Upper lobe of left lung (tissue), 6 donors: ENCODE measurements around the gene PDLIM7. TPM values are rescaled to one million over a fixed set of nuclear protein-coding genes. Genes with fewer than 3 reads are reported as not detected.

Source experiments
- ATAC-seq, 2 donors: fragments of 200-7000 bp; cut with Tn5 transposase; one replicate each; pipeline ENCODE4 v1.9.1; 2022; ENCODE audit warnings: mild to moderate bottlenecking in 2 of 2, moderate library complexity in 2 of 2; ENCODE audit not compliant: low FRiP score in 2 of 2
- DNase-seq, 2 donors: peaks; one replicate each; pipeline ENCODE4 v3.0.0-alpha.2; 2019 to 2020
- H3K27ac ChIP-seq, 4 donors: fragments of 200-600 bp; sonication (generic); one replicate each; pipeline ENCODE4 v1.5.1; 2016 to 2019
- H3K27me3 ChIP-seq, 4 donors: fragments of 200-600 bp; sonication (generic); one replicate each; pipeline ENCODE4 v1.5.1; 2017 to 2019
- H3K36me3 ChIP-seq, 4 donors: fragments of 200-600 bp; sonication (generic); one replicate each; pipeline ENCODE4 v1.5.1; 2016 to 2019
- H3K4me1 ChIP-seq, 4 donors: fragments of 200-600 bp; sonication (generic); one replicate each; pipeline ENCODE4 v1.5.1; 2018 to 2019
- H3K4me3 ChIP-seq, 4 donors: fragments of 200-600 bp; sonication (generic); one replicate each; pipeline ENCODE4 v1.5.1; 2017 to 2019; ENCODE audit warnings: mild to moderate bottlenecking in 2 of 4, moderate library complexity in 1 of 4
- H3K9me3 ChIP-seq, 4 donors: fragments of 200-600 bp; sonication (generic); one replicate each; pipeline ENCODE4 v1.5.1; 2018 to 2019
- EP300 ChIP-seq, 4 donors: sonication (generic); formaldehyde crosslinking; IDR thresholded peaks; one replicate each; pipeline ENCODE4 v1.5.1; 2017; ENCODE audit warnings: antibody characterized with exemption in 4 of 4, control low read depth in 2 of 4
- POLR2A ChIP-seq, 4 donors: fragments of 450-650 bp; IDR thresholded peaks; one replicate each; pipeline ENCODE4 v1.5.1; 2016 to 2017; ENCODE audit warnings: antibody characterized with exemption in 4 of 4, mild to moderate bottlenecking in 2 of 4
- POLR2AphosphoS5 ChIP-seq, 2 donors: sonication (generic); formaldehyde crosslinking; IDR thresholded peaks; one replicate each; pipeline ENCODE4 v1.5.1; 2017; ENCODE audit warnings: antibody characterized with exemption in 2 of 2
- whole genome bisulfite sequencing, 2 donors: methylation state at CpG; one replicate each; pipeline ENCODE4 v1.1.5; 2017 to 2018; 5-methylcytosine and 5-hydroxymethylcytosine counted together
- total RNA-seq, 6 donors: library from RNA; depleted of rRNA in 4 of 6; stranded (reverse); fragments of >200 nt in 4 of 6; gene quantifications; one replicate each; pipeline versions ENCODE4 v1.1.0 to v1.2.1, GENCODE V29; 2016 to 2021
- TF ChIP-seq, protein P1 (sequence below), 6 experiments: fragments of 450-650 bp in 4 of 6; fragments of 200-600 bp in 2 of 6; sonication (generic) in 2 of 6; IDR thresholded peaks; one replicate each; pipeline ENCODE4 v1.5.1; 2016 to 2019; ENCODE audit warnings: antibody characterized with exemption in 6 of 6
- donor health status: DM: no; HTN: no; CAD: no; lungs with moderate emphysema.
- donor health status: DM: no; HTN: yes; CAD: no; lungs with severe emphysema.

The PDLIM7 gene
- total RNA-seq, 6 donors from 2014 or later: 32.0 to 142 (median 75.8) TPM

DNA sequence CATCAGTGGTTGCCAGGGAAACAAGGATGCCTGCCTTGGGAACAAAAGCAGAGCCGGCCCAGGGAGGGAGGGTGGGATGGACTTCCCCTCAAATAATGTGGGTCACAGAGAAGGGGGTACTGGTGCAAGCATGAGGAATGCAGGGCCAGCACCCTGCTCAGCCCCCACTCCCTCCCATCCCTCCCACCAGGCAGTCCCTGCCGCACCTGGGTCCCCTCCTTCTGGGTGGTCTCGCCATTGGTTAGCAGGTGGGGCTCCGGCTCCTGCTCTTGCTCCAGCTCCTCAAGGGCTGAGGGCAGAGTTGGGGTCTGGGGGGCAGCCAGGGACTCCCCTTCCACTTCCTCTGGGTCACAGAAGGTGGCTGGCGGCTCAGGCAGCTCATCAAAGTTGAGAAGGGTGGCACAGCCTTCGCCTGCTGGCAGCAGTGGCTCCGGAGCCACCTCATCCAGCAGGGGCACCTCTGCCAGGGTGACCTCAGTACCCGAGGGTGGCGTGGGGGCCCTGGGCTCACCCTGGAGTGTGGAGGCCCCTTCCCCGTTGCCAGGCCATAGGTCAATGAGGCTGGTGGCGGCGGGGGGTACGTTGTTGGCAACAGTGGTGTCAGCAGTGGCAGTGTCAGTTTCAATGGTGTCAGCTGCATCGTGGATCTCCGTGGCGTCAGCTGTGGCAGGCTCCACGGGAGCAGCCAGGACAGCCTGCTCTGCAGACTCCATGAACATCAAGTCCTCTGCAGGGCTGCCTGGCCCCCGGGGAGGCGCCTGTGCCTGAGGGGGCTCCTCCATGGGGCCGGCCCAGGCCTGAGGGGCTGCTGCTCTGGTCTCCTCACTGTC is 39.3 kb downstream of the PDLIM7 start:
- peaks cover 0 to 26% (median 12%) of the 10 kb centered on the region in 4 donors for H3K36me3 ChIP-seq
- WGBS, 2 donors: 71 to 91% methylated on average over 8 to 20 of the region's 20 CpGs
- no peaks in the 10 kb centered on the region for H3K9me3 ChIP-seq
- ATAC-seq: no peak
- no peak overlapping the region for H3K4me3 ChIP-seq
- no peak for TF ChIP-seq EP300 (IDR thresholded peaks at IDR 0.05)
- TF ChIP-seq POLR2A (IDR thresholded peaks at IDR 0.05): no peak
- TF ChIP-seq, protein P1, sequence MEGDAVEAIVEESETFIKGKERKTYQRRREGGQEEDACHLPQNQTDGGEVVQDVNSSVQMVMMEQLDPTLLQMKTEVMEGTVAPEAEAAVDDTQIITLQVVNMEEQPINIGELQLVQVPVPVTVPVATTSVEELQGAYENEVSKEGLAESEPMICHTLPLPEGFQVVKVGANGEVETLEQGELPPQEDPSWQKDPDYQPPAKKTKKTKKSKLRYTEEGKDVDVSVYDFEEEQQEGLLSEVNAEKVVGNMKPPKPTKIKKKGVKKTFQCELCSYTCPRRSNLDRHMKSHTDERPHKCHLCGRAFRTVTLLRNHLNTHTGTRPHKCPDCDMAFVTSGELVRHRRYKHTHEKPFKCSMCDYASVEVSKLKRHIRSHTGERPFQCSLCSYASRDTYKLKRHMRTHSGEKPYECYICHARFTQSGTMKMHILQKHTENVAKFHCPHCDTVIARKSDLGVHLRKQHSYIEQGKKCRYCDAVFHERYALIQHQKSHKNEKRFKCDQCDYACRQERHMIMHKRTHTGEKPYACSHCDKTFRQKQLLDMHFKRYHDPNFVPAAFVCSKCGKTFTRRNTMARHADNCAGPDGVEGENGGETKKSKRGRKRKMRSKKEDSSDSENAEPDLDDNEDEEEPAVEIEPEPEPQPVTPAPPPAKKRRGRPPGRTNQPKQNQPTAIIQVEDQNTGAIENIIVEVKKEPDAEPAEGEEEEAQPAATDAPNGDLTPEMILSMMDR (IDR thresholded peaks at IDR 0.05): no peak
- TF ChIP-seq POLR2AphosphoS5 (IDR thresholded peaks at IDR 0.05): no peak
- no peak overlapping the region for H3K27ac ChIP-seq
- H3K4me1 ChIP-seq: peaks cover 31 to 57% (median 37%) of the 10 kb centered on the region in 4 donors
- peak in 1 of 2 donors; percentile 71 for DNase-seq
- H3K27me3 ChIP-seq: no peaks in the 10 kb centered on the region

DNA sequence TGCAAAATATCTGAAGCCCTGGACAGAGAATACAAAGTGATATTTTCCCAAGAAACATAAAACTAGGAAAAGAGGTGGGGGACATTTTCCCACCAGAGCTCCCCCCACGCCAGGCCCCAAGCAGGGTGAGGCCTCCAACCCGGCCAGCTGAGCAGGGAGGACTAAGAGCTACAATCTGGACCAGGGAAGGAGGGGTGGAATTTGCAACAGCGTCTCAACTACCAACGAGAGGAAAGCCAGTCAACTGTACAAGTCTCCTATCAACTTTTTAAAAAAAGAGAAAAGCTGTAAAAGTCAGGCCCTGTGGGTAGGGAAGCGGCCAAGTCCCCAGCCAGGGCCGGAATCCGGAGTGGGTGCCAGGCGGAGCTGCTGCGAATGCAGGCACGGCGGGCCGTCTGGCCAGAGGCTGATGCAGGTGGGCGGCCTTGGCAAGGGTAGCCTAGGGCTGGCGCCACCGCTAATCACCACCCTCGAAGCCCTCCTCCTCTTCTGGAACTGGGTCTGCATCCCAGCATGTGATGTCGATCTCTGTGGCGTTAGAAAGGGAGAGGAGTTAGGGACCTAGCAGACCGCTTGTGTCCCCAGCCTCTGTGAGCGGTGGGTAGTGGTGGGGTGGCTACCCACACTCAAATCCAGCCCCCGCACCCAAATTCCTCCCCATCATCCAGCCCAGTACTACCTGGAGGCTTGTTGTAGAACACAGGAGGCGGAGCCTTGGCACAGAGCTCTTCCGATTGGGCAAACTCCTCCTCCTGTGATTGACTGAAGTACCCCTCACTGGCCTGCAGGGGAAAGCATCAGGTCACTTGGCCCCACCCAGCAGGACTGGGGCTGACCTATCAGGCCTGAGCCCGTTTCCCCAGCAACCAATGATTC is 40.2 kb downstream of the PDLIM7 start:
- H3K4me1 ChIP-seq: peaks cover 30 to 49% (median 35%) of the 10 kb centered on the region in 4 donors
- no peak overlapping the region for H3K27ac ChIP-seq
- no peaks in the 10 kb centered on the region for H3K9me3 ChIP-seq
- DNase-seq: peak; percentile 80 to 84
- no peaks in the 10 kb centered on the region for H3K27me3 ChIP-seq
- no peak overlapping the region for H3K4me3 ChIP-seq
- peak; percentile 66 to 68 for ATAC-seq
- TF ChIP-seq POLR2AphosphoS5 (IDR thresholded peaks at IDR 0.05) (no peak), EP300 (IDR thresholded peaks at IDR 0.05) (no peak)
- TF ChIP-seq, protein P1 (IDR thresholded peaks at IDR 0.05): peak; percentile 41 to 77 (median 66)
- 85 to 87% methylated on average over 18 to 24 of the region's 24 CpGs for WGBS, 2 donors
- peaks cover 0 to 26% (median 12%) of the 10 kb centered on the region in 4 donors for H3K36me3 ChIP-seq

DNA sequence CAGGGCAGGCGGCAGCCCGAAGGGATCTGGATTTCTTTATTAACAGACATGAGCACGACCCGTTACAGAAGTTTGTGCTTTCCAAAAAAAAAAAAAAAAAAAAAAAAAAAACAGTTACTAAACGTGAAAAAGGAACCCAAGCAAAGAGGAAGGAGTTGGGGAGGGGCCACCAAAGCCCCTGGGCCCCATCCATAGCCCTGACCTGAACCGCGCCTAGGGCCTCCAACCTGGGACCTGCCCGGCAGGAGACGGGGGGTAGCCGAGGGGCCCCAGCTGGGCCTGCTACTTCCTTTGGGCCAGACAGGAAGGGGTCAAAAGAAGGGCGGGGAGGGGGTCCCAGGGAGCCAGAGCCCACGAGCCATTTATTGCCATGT is 40.8 kb downstream of the PDLIM7 start:
- Histone ChIP-seq H3K27me3 (no peaks in the 10 kb centered on the region), H3K9me3 (no peaks in the 10 kb centered on the region), H3K4me1 (peaks cover 26 to 43% (median 29%) of the 10 kb centered on the region in 4 donors), H3K36me3 (peaks cover 0 to 26% (median 12%) of the 10 kb centered on the region in 4 donors), H3K27ac (peak overlapping the region in 1 of 4 donors; percentile 85), H3K4me3 (peak overlapping the region in 2 of 4 donors; percentile 57 to 80)
- no peak for DNase-seq
- WGBS, 2 donors: 33 to 34% methylated on average over 10 to 12 of the region's 12 CpGs
- no peak for ATAC-seq
- TF ChIP-seq EP300 (IDR thresholded peaks at IDR 0.05) (no peak), POLR2A (IDR thresholded peaks at IDR 0.05) (no peak), POLR2AphosphoS5 (IDR thresholded peaks at IDR 0.05) (no peak)
- TF ChIP-seq, protein P1 (IDR thresholded peaks at IDR 0.05): no peak

DNA sequence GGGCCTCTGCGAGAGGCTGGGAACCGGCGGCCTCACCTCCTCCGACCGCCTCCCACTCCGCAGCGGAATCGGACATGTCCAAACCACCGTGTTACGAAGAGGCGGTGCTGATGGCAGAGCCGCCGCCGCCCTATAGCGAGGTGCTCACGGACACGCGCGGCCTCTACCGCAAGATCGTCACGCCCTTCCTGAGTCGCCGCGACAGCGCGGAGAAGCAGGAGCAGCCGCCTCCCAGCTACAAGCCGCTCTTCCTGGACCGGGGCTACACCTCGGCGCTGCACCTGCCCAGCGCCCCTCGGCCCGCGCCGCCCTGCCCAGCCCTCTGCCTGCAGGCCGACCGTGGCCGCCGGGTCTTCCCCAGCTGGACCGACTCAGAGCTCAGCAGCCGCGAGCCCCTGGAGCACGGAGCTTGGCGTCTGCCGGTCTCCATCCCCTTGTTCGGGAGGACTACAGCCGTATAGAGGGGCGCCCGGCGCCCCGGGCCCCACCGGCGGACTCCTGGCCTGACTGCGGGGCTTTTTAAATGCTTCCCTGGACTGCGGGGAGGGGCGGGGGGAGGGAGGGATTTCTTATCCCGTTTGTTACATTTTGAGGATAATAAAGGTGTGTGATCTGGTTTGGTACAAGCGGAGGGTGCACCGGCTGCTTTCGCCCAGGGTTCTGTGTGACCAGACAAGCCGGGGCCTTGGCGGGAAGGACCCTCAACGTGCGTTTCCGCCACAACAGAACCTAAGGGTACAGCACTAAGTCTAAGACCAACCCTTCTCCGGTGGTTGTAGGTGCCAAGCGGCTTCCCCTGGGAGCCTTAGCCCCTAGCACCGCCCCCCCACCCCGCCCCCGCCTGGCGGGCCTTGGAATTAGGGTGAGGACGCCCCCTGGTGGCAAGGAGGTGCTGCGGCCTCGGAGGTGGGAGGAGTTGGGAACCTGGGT is 41.5 kb downstream of the PDLIM7 start:
- Histone ChIP-seq H3K4me1 (peaks cover 23 to 40% (median 29%) of the 10 kb centered on the region in 4 donors), H3K4me3 (peak overlapping the region; percentile 57 to 81 (median 72)), H3K27ac (peak overlapping the region; percentile 52 to 85 (median 68)), H3K36me3 (peaks cover 0 to 26% (median 12%) of the 10 kb centered on the region in 4 donors), H3K9me3 (no peaks in the 10 kb centered on the region), H3K27me3 (no peaks in the 10 kb centered on the region)
- ATAC-seq: peak; percentile 82 to 90
- WGBS, 2 donors: 0% methylated on average over 1 to 45 of the region's 76 CpGs
- peak; percentile 95 to 98 for DNase-seq
- no peak for TF ChIP-seq EP300 (IDR thresholded peaks at IDR 0.05)
- TF ChIP-seq, protein P1 (IDR thresholded peaks at IDR 0.05): peak; percentile 74 to 98 (median 85)
- TF ChIP-seq POLR2A (IDR thresholded peaks at IDR 0.05): no peak
- peak; percentile 28 to 35 for TF ChIP-seq POLR2AphosphoS5 (IDR thresholded peaks at IDR 0.05)
